K562 (cell line): ENCODE measurements around the gene SMIM35. TPM values are rescaled to one million over a fixed set of nuclear protein-coding genes. Genes with fewer than 3 reads are reported as not detected.

Experiments used
- BMI1 ChIP-seq: fragments of 150-350 bp; IDR thresholded peaks from 2 replicates; pipeline ENCODE4 v1.6.1; 2014; ENCODE audit warnings: low read length
- EGR1 ChIP-seq: fragments of 450-650 bp; conservative IDR thresholded peaks from 2 replicates; pipeline ENCODE4 v1.6.1; 2017; ENCODE audit warnings: mild to moderate bottlenecking
- FOXP1 ChIP-seq: sonication (generic); formaldehyde crosslinking; IDR thresholded peaks from 2 replicates; pipeline ENCODE4 v1.8.0; 2022; ENCODE audit warnings: mild to moderate bottlenecking, missing genetic modification reagents
- MTA2 ChIP-seq: fragments of 450-650 bp; IDR thresholded peaks from 2 replicates; pipeline ENCODE4 v1.6.1; 2016; ENCODE audit warnings: low read depth
- PTBP1 ChIP-seq: fragments of 200-400 bp; formaldehyde crosslinking; IDR thresholded peaks from 2 replicates; pipeline ENCODE4 v1.6.1; 2017; ENCODE audit warnings: low read depth, low read length
- RNF2 ChIP-seq: sonication (generic); IDR thresholded peaks from 2 replicates; pipeline ENCODE4 v1.6.1; 2016
- TCF7 ChIP-seq: sonication (generic); IDR thresholded peaks from 2 replicates; pipeline ENCODE4 v1.6.1; 2016; ENCODE audit warnings: antibody characterized with exemption, borderline replicate concordance
- ZFPM2 ChIP-seq: fragments of 250-450 bp; sonication (Bioruptor Pico); IDR thresholded peaks from 2 replicates; pipeline ENCODE4 v1.5.1; 2022; ENCODE audit warnings: mild to moderate bottlenecking
- ZNF133 ChIP-seq: fragments of 250-450 bp; sonication (Bioruptor Pico); IDR thresholded peaks from 2 replicates; pipeline ENCODE4 v1.4.0; 2020; ENCODE audit warnings: mild to moderate bottlenecking
- ZNF175 ChIP-seq: fragments of 200-800 bp; sonication (Bioruptor generic); IDR thresholded peaks from 2 replicates; pipeline ENCODE4 v1.6.1; 2016; ENCODE audit warnings: low read depth, mild to moderate bottlenecking, missing genetic modification characterization, missing compliant biosample characterization
- ZNF282 ChIP-seq: sonication (generic); formaldehyde crosslinking; IDR thresholded peaks from 2 replicates; pipeline ENCODE4 v1.8.1; 2023; ENCODE audit warnings: missing genetic modification reagents
- ZNF444 ChIP-seq: fragments of 250-450 bp; sonication (Bioruptor Pico); IDR thresholded peaks from 2 replicates; pipeline ENCODE4 v1.4.0; 2020; ENCODE audit warnings: mild to moderate bottlenecking, moderate library complexity
- ZNF644 ChIP-seq: fragments of 200-800 bp; sonication (Bioruptor generic); IDR thresholded peaks from 2 replicates; pipeline ENCODE4 v1.6.1; 2016; ENCODE audit warnings: low read depth, missing genetic modification characterization, missing compliant biosample characterization
- ZNF75A ChIP-seq: fragments of 450-650 bp; formaldehyde crosslinking; IDR thresholded peaks from 2 replicates; pipeline ENCODE4 v1.4.0; 2020; ENCODE audit warnings: mild to moderate bottlenecking
- polyA plus RNA-seq, 8 experiments: library from polyadenylated mRNA; depleted of rRNA in 4 of 8; stranded (reverse) in 5 of 8; unstranded in 3 of 8; fragments of >200 nt; fragmentation: Nextera tagmentation in 2 of 8; fragmentation: Illumina TruSeq in 1 of 8; extraction: Ambion mirVana in 2 of 8; extraction: Trizol in 1 of 8; gene quantifications; 2 replicates each; pipeline versions ENCODE4 v1.2.1 to v1.2.3, GENCODE V29; 2011 to 2014; ENCODE audit warnings: inconsistent platforms in 1 of 8, missing spikeins in 1 of 8
- total RNA-seq, 7 experiments: library from RNA; depleted of rRNA in 6 of 7; stranded (reverse); fragments of >200 nt in 6 of 7; fragmentation: Illumina TruSeq in 2 of 7; extraction: Trizol in 2 of 7; gene quantifications; 2 replicates each; pipeline versions ENCODE4 v1.2.1 to v1.2.3, GENCODE V29; 2011 to 2021; ENCODE audit warnings: low replicate concordance in 1 of 7
- TF ChIP-seq, protein P1 (sequence below): sonication (generic); formaldehyde crosslinking; IDR thresholded peaks from 2 replicates; pipeline ENCODE4 v1.4.0; 2020; ENCODE audit warnings: mild to moderate bottlenecking, missing genetic modification reagents
- TF ChIP-seq, protein P2 (sequence below): fragments of 250-450 bp; sonication (Bioruptor Pico); IDR thresholded peaks from 2 replicates; pipeline ENCODE4 v1.9.0; 2021; ENCODE audit warnings: mild to moderate bottlenecking, inconsistent platforms
- TF ChIP-seq, protein P3 (sequence below): fragments of 450-650 bp; conservative IDR thresholded peaks from 2 replicates; pipeline ENCODE4 v1.6.1; 2016; ENCODE audit warnings: missing genetic modification characterization, low read depth, mild to moderate bottlenecking, missing compliant biosample characterization, moderate library complexity
- TF ChIP-seq, protein P4 (sequence below): fragments of 450-650 bp; IDR thresholded peaks from 2 replicates; pipeline ENCODE4 v1.6.1; 2017; ENCODE audit warnings: antibody characterized with exemption, mild to moderate bottlenecking

The SMIM35 gene
- total and polyA plus RNA-seq, 9 of the 15 experiments (the other 6 are each of a cell fraction or from before 2014, with no cell fraction given): 0.03 TPM; not detected in 7

DNA sequence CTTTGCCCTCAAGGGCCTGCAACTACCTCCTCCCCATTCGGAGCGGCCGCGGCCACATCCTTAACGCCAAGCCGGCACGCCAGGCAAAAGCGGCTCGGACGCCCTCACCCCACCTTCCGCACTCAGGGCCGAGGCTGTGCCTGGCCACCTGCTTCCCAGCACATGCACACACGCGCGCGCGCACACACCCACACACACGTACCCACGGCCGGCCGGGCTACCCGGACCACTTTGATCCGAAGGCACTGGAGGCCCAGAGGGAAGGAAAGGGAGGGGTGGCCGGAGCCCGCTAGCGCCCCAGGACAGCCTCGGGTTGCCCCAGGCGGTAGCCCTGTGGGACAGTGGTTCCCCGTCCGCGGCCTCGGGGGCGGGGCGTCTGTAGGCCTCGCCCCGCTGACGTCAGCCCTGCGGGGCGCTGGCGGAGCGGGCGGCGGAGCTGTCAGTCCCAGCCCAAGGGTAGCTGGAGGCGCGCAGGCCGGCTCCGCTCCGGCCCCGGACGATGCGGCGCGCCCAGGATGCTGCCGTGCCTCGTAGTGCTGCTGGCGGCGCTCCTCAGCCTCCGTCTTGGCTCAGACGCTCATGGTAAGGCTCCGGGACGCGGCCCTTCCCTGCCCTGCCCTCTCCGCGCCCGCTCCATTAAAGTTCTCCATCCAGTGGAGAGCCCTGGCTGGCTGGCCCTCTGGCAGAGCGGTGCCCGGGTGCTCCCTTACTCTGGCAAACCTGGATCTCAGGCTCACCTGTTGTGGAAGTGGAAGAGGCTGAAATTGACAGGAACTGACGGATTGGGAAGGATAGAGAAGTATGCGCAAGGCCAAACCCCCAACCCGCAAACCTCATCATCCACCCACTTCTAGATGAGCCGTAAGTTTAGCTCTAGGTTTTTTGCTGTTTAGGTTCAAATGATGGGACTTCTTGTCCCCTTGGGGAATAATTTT lies 100.5 kb downstream of the SMIM35 start, which contains the start of gene IL10RA (continued):
- TF ChIP-seq, protein P1, sequence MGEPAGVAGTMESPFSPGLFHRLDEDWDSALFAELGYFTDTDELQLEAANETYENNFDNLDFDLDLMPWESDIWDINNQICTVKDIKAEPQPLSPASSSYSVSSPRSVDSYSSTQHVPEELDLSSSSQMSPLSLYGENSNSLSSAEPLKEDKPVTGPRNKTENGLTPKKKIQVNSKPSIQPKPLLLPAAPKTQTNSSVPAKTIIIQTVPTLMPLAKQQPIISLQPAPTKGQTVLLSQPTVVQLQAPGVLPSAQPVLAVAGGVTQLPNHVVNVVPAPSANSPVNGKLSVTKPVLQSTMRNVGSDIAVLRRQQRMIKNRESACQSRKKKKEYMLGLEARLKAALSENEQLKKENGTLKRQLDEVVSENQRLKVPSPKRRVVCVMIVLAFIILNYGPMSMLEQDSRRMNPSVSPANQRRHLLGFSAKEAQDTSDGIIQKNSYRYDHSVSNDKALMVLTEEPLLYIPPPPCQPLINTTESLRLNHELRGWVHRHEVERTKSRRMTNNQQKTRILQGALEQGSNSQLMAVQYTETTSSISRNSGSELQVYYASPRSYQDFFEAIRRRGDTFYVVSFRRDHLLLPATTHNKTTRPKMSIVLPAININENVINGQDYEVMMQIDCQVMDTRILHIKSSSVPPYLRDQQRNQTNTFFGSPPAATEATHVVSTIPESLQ: peak; percentile 80; the same call in 1 of the 2 replicates
- TF ChIP-seq BMI1 (no peak), FOXP1 (peak; percentile 99), ZFPM2 (CRISPR knock-in tag) (no peak), ZNF282 (peak; percentile 44; the same call in 1 of the 2 replicates), ZNF133 (CRISPR knock-in tag) (no peak), ZNF175 (CRISPR knock-in tag) (no peak), ZNF644 (tag) (no peak), RNF2 (peak; percentile 68), ZNF444 (no peak), MTA2 (no peak), ZNF75A (CRISPR knock-in tag) (no peak), PTBP1 (0 out of 2 replicates have a peak, but pooled peaks have one; percentile 28), TCF7 (no peak), EGR1 (peak; percentile 77)
- TF ChIP-seq, protein P2, sequence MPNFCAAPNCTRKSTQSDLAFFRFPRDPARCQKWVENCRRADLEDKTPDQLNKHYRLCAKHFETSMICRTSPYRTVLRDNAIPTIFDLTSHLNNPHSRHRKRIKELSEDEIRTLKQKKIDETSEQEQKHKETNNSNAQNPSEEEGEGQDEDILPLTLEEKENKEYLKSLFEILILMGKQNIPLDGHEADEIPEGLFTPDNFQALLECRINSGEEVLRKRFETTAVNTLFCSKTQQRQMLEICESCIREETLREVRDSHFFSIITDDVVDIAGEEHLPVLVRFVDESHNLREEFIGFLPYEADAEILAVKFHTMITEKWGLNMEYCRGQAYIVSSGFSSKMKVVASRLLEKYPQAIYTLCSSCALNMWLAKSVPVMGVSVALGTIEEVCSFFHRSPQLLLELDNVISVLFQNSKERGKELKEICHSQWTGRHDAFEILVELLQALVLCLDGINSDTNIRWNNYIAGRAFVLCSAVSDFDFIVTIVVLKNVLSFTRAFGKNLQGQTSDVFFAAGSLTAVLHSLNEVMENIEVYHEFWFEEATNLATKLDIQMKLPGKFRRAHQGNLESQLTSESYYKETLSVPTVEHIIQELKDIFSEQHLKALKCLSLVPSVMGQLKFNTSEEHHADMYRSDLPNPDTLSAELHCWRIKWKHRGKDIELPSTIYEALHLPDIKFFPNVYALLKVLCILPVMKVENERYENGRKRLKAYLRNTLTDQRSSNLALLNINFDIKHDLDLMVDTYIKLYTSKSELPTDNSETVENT (CRISPR knock-in tag): 0 out of 2 replicates have a peak, but pooled peaks have one; percentile 11
- TF ChIP-seq, protein P3, sequence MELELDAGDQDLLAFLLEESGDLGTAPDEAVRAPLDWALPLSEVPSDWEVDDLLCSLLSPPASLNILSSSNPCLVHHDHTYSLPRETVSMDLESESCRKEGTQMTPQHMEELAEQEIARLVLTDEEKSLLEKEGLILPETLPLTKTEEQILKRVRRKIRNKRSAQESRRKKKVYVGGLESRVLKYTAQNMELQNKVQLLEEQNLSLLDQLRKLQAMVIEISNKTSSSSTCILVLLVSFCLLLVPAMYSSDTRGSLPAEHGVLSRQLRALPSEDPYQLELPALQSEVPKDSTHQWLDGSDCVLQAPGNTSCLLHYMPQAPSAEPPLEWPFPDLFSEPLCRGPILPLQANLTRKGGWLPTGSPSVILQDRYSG (tag): no peak
- TF ChIP-seq, protein P4, sequence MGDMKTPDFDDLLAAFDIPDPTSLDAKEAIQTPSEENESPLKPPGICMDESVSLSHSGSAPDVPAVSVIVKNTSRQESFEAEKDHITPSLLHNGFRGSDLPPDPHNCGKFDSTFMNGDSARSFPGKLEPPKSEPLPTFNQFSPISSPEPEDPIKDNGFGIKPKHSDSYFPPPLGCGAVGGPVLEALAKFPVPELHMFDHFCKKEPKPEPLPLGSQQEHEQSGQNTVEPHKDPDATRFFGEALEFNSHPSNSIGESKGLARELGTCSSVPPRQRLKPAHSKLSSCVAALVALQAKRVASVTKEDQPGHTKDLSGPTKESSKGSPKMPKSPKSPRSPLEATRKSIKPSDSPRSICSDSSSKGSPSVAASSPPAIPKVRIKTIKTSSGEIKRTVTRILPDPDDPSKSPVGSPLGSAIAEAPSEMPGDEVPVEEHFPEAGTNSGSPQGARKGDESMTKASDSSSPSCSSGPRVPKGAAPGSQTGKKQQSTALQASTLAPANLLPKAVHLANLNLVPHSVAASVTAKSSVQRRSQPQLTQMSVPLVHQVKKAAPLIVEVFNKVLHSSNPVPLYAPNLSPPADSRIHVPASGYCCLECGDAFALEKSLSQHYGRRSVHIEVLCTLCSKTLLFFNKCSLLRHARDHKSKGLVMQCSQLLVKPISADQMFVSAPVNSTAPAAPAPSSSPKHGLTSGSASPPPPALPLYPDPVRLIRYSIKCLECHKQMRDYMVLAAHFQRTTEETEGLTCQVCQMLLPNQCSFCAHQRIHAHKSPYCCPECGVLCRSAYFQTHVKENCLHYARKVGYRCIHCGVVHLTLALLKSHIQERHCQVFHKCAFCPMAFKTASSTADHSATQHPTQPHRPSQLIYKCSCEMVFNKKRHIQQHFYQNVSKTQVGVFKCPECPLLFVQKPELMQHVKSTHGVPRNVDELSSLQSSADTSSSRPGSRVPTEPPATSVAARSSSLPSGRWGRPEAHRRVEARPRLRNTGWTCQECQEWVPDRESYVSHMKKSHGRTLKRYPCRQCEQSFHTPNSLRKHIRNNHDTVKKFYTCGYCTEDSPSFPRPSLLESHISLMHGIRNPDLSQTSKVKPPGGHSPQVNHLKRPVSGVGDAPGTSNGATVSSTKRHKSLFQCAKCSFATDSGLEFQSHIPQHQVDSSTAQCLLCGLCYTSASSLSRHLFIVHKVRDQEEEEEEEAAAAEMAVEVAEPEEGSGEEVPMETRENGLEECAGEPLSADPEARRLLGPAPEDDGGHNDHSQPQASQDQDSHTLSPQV: peak; percentile 98
